Thoracic aorta (tissue), 2 donors: ENCODE data around the gene NPY1R. TPM values are rescaled to one million over a fixed set of nuclear protein-coding genes. Genes with fewer than 3 reads are reported as not detected.

Experiments used
- ATAC-seq: fragments of 150-250 bp; one replicate; pipeline ENCODE4 v1.8.0; 2017; ENCODE audit warnings: low read depth; ENCODE audit not compliant: insufficient number of reproducible peaks, low FRiP score
- DNase-seq: peaks from one replicate; pipeline ENCODE4 v3.0.0-alpha.2; 2020; ENCODE audit warnings: low spot score
- H3K27ac ChIP-seq, 2 donors: fragments of 200-600 bp; sonication (generic); 1 replicate in 1 of 2; 2 replicates in 1 of 2; pipeline ENCODE4 v1.5.1; 2016; ENCODE audit warnings: mild to moderate bottlenecking in 2 of 2, moderate library complexity in 2 of 2
- H3K27me3 ChIP-seq: fragments of 200-600 bp; sonication (generic); replicated peaks from 2 replicates; pipeline ENCODE4 v1.6.0; 2016; ENCODE audit warnings: mild to moderate bottlenecking; ENCODE audit not compliant: insufficient read depth
- H3K36me3 ChIP-seq: fragments of 200-600 bp; sonication (generic); one replicate; pipeline ENCODE4 v1.5.1; 2016
- H3K4me1 ChIP-seq, 2 donors: fragments of 200-600 bp; sonication (generic); 1 replicate in 1 of 2; 2 replicates in 1 of 2; pipeline versions ENCODE4 v1.5.1 to v1.6.0; 2016; ENCODE audit warnings: low read depth in 2 of 2, mild to moderate bottlenecking in 1 of 2; ENCODE audit not compliant: control insufficient read depth in 1 of 2
- H3K4me3 ChIP-seq: fragments of 200-600 bp; sonication (generic); 2 replicates; pipeline ENCODE4 v1.5.1; 2016; ENCODE audit warnings: mild to moderate bottlenecking
- H3K9me3 ChIP-seq: fragments of 200-600 bp; sonication (generic); 2 replicates; pipeline ENCODE4 v1.5.1; 2016
- CTCF ChIP-seq: fragments of 200-600 bp; sonication (generic); IDR thresholded peaks from one replicate; pipeline ENCODE4 v1.5.1; 2019; ENCODE audit warnings: antibody characterized with exemption
- total RNA-seq, 2 donors: library from RNA; depleted of rRNA; stranded (reverse); fragments of >200 nt; gene quantifications; one replicate each; pipeline versions ENCODE4 v1.1.0 to v1.2.3, GENCODE V29; 2016

Gene NPY1R
- 100 to 1,000 TPM in 1 of 2 donors, 10 to 100 TPM in 1; 35.4 to 112 TPM for total RNA-seq

GRCh38 chr4:163332526-163333406, at the start of gene NPY1R:
TSS of gene NPY1R (minus strand) at chr4:163332596. CDS start at chr4:163326554, 6,042 bp downstream.
- ATAC-seq (peak; percentile 89), DNase-seq (peak; percentile 33)
- Histone ChIP-seq H3K36me3 (no peaks in the 10 kb centered on the region), H3K27me3 (no peaks in the 10 kb centered on the region), H3K4me1 (peaks cover 10 to 11% of the 10 kb centered on the region in 2 donors), H3K9me3 (no peaks in the 10 kb centered on the region), H3K27ac (peak within 1 kb of the TSS; percentile 74 to 76), H3K4me3 (peak within 1 kb of the TSS; percentile 86)
- peak; percentile 71 for TF ChIP-seq CTCF

DNA sequence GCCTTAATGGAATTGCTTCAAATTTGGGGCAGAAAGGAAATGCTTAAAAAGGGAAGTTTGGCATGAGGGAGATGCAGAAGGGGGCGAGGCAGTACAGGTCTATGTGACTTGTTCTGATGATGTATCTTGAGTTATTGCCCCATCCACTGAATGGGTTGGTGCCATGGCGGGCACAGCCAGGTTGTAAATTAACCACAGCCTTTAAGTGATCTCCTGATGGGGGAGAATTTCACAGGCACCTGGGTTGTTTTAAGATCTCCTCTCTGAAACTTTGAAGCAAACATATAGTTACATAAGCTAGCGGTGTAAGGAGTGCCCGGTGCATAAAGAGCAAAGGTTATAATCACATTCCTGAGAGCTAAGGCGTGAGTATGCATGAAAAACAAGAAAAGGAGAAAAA, 48.3 kb upstream of the NPY1R start:
- H3K4me3 ChIP-seq, result no peak overlapping the region
- no peaks in the 10 kb centered on the region for H3K36me3 ChIP-seq
- H3K27me3 ChIP-seq, result no peaks in the 10 kb centered on the region
- TF ChIP-seq CTCF, result no peak
- H3K9me3 ChIP-seq, result no peaks in the 10 kb centered on the region
- no peak for DNase-seq
- H3K27ac ChIP-seq, result no peak overlapping the region
- no peaks in the 10 kb centered on the region for H3K4me1 ChIP-seq
- no peak for ATAC-seq

- no peak for TF ChIP-seq CTCF
- Histone ChIP-seq H3K27me3 (no peaks in the 10 kb centered on the region), H3K4me1 (no peaks in the 10 kb centered on the region), H3K4me3 (no peak overlapping the region), H3K27ac (no peak overlapping the region), H3K9me3 (no peaks in the 10 kb centered on the region), H3K36me3 (no peaks in the 10 kb centered on the region)
- ATAC-seq, result no peak
- DNase-seq, result no peak
Measured at GRCh38 chr4:163378661-163379060, 46.3 kb upstream of the NPY1R start.

- TF ChIP-seq CTCF, result no peak
- Histone ChIP-seq H3K4me1 (no peaks in the 10 kb centered on the region), H3K27me3 (no peaks in the 10 kb centered on the region), H3K36me3 (no peaks in the 10 kb centered on the region), H3K27ac (no peak overlapping the region), H3K9me3 (no peaks in the 10 kb centered on the region), H3K4me3 (no peak overlapping the region)
- ATAC-seq, result no peak
- DNase-seq, result no peak
Measured at GRCh38 chr4:163372029-163372428, 39.6 kb upstream of the NPY1R start.

DNA sequence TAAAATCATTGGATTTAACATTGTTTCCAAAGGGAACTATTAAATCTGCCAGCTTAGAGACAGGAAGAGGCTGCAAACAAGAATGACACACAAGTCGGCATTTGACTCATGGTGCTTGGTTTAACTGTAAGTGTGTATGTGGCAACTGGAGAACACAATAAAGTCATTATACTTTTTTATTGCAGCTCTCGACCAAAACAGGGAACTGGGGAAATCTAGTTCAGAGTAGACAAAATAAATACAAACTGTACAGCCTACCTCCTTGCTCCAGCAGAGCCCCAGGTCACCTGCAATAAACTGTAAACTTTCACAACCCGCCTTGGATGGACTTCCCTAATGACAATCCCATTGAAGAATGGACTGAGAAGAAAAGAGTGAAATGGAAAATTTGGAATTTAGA, 35.3 kb upstream of the NPY1R start:
- no peak for TF ChIP-seq CTCF
- no peak overlapping the region for H3K27ac ChIP-seq
- no peaks in the 10 kb centered on the region for H3K27me3 ChIP-seq
- no peaks in the 10 kb centered on the region for H3K4me1 ChIP-seq
- no peak overlapping the region for H3K4me3 ChIP-seq
- no peak for ATAC-seq
- no peaks in the 10 kb centered on the region for H3K36me3 ChIP-seq
- no peaks in the 10 kb centered on the region for H3K9me3 ChIP-seq
- DNase-seq, result no peak
